ENCODE results near the gene AIFM3.
"Not testable (repeated sequence)": the region's sequence is repeated elsewhere in the genome, so short reads cannot be mapped to it uniquely, and the experiment has no call there.

AIFM3 gene

GRCh38 chr22:20940904-20941385 lies 26.1 kb upstream of the AIFM3 start:
- no peak for DNase-seq (ENCODE audit: low spot score)

- not testable (repeated sequence) for DNase-seq (ENCODE audit: low spot score)
Measured at GRCh38 chr22:20942203-20942902, 24.7 kb upstream of the AIFM3 start.

- no peak for DNase-seq (ENCODE audit: low spot score)
Measured at GRCh38 chr22:20943104-20943933, 23.7 kb upstream of the AIFM3 start.

GRCh38 chr22:20944042-20944441 lies 23.0 kb upstream of the AIFM3 start:
- DNase-seq (ENCODE audit: low spot score): no peak

GRCh38 chr22:20945578-20945934 lies 21.5 kb upstream of the AIFM3 start:
- DNase-seq (ENCODE audit: low spot score): no peak

- DNase-seq (ENCODE audit: low spot score): no peak
Measured at GRCh38 chr22:20946080-20946986, 20.7 kb upstream of the AIFM3 start.

GRCh38 chr22:20946991-20947390 lies 20.1 kb upstream of the AIFM3 start:
- DNase-seq (ENCODE audit: low spot score): no peak

- no peak for DNase-seq (ENCODE audit: low spot score)
Measured at GRCh38 chr22:20948450-20948849, 18.6 kb upstream of the AIFM3 start.

- no peak for DNase-seq (ENCODE audit: low spot score)
Measured at GRCh38 chr22:20948989-20949388, 18.1 kb upstream of the AIFM3 start.

- no peak for DNase-seq (ENCODE audit: low spot score)
Measured at GRCh38 chr22:20949698-20950183, 17.3 kb upstream of the AIFM3 start.

- DNase-seq (ENCODE audit: low spot score): no peak
Measured at GRCh38 chr22:20951151-20951931, 15.7 kb upstream of the AIFM3 start.

- no peak for DNase-seq (ENCODE audit: low spot score)
Measured at GRCh38 chr22:20951932-20952380, 15.1 kb upstream of the AIFM3 start.

- DNase-seq (ENCODE audit: low spot score): no peak
Measured at GRCh38 chr22:20952544-20953341, 14.3 kb upstream of the AIFM3 start.

GRCh38 chr22:20953342-20953608 lies 13.8 kb upstream of the AIFM3 start:
- no peak for DNase-seq (ENCODE audit: low spot score)

GRCh38 chr22:20953668-20954500 lies 13.2 kb upstream of the AIFM3 start:
- no peak for DNase-seq (ENCODE audit: low spot score)

- DNase-seq (ENCODE audit: low spot score): no peak
Measured at GRCh38 chr22:20955548-20955947, 11.5 kb upstream of the AIFM3 start.

GRCh38 chr22:20956258-20957101 lies 10.6 kb upstream of the AIFM3 start:
- peak; percentile 64 for DNase-seq (ENCODE audit: low spot score)

GRCh38 chr22:20957102-20957682 lies 9.9 kb upstream of the AIFM3 start:
- no peak for DNase-seq (ENCODE audit: low spot score)
